Activated T-helper 1 cell treated with Interleukin-2 at 50 U/mL for 16 hours (primary cell): ENCODE data around the gene KRTAP10-8.
"Not testable (repeated sequence)": the region's sequence is repeated elsewhere in the genome, so short reads cannot be mapped to it uniquely, and the experiment has no call there.

Experiments used
- DNase-seq: peaks from one replicate; pipeline ENCODE4 v3.0.0-alpha.2; 2020; ENCODE audit warnings: low read depth

The KRTAP10-8 gene

DNA sequence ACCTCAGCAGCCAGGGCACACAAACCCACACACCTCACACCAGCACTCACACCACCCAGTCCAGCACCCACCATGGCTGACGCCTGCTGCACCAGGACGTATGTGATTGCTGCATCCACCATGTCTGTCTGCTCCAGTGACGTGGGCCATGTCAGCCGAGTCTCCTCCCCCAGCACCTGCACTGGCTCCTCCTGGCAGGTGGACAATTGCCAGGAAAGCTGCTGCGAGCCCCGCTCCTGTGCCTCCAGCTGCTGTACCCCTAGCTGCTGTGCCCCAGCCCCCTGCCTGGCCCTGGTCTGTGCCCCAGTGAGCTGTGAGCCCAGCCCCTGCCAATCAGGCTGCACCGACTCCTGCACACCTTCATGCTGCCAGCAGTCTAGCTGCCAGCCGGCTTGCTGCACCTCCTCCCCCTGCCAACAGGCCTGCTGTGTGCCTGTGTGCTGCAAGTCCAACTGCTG lies at the start of gene KRTAP10-8:
Gene KRTAP10-8 (plus strand): TSS at position 51 of the 458 bp plus-strand sequence. CDS start 22 bp downstream, at position 73.
- no peak for DNase-seq

- DNase-seq, result no peak
Measured at GRCh38 chr21:44564099-44564498, 47.8 kb upstream of the KRTAP10-8 start.

DNA sequence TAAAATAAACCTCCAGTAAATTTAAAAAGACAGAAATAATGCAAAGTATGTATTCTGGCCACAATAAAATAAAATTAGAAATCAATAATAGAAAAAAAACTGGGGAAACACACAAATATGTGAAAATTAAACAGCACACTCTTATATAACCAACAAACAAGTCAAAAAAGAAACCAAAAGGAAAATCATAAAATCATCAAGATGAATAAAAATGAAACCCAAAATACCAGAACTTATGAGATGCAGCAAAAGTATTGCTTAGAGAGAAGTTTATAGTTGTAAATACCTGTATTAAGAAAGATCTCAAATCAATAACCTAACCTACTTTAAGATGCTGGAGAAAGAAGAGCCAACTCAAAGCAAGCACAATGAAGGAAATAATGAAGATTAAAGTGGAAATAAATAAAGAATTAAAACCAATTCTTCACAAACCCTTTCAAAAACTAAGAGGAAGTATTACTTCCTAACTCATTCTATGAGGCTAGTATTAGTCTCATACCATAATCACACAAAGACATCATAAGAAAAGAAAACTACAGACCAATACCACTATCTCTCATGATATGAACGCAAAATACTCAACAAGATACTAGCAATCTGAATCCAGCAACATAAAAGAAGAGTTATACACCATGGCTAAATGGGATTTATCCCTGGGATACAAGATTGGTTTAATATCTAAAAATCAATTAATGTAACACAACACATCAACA lies 46.8 kb upstream of the KRTAP10-8 start:
- DNase-seq, result no peak

DNA sequence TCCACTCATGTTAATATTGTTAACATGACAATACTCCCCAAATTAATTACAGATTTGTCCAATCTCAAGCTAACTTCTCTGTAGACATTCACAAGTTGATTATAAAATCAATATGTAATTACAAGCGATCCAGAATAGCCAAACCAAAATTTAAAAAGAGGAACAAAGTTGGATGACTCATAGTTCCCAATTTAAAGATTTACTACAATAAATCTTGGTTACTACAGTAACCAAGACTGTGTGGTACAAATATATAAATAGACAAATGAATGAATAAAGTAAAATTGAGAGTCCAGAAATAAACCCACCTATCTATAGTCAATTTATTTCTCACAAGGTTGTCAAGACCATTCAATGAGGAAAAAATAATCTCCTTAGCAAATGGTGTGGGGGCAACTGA lies 45.5 kb upstream of the KRTAP10-8 start:
- DNase-seq, result no peak

- no peak for DNase-seq
Measured at GRCh38 chr21:44567481-44568171, 44.3 kb upstream of the KRTAP10-8 start.

DNA sequence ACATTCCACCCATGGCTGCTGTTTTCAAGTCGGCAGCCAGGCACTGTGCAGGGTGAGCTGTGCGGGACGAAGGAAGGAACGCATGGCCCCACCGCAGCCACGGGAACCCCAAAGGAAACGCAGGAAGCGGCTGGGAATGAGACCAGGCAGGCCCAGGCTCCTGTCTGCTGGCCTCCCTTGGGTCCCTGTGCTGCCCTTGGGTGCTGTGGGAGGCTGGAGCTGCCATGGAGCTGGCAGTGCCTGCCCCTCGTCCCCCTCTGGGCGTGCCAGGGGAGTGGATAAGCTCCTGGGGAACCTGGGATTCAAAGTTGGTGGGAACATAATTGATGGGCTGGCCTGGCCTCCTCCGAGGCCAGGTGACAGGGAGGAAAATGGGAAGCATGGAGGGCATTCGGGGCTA lies 43.6 kb upstream of the KRTAP10-8 start:
- no peak for DNase-seq

GRCh38 chr21:44568667-44569556 lies 43.0 kb upstream of the KRTAP10-8 start:
- no peak for DNase-seq

GRCh38 chr21:44569861-44570517 lies 41.9 kb upstream of the KRTAP10-8 start:
- no peak for DNase-seq

GRCh38 chr21:44571296-44571695 lies 40.6 kb upstream of the KRTAP10-8 start:
- DNase-seq, result no peak

DNA sequence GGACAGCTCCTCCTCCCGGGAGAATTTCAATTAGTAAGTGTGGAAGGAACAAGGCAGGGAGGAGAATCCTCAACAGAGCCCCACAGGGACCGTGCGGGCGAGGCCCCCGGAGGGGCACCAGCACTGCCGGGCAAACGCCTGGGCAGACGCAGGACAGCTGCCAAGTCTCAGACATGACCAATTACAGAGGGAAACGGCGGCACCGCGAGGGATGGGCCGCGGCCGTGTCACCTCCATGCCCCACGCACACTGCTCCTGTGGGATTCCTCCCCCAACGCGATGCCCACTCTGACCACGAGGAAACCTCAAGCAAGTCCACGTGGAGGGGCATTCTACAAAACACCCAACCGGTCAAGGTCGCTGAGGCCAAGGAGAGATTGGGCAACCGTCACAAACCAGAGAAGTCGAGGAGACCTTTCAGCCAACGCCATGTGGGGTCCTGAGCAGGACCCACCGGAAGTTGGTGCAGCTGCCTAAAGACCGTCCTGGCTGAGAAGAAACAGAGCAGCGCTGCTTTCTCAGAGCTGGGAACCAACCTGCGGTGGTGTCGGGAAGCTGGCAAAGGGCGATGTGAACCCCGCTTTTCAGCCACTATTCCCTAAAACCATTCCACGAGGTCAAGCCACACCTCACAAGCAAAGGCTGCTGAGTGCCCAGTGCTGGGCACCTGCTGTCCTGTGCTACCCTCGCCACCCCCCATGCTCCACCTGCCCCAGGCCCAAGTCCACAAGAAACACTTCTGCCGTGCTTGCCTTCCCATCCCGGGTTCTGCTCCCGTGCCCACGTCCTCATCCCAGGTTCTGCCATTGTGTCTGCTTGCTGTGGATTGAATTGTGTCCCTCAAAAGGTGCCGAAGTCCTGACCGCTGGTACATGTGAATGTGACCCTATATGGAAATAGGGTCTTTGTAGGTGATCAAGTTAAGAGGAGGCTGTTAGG lies 39.8 kb upstream of the KRTAP10-8 start:
- no peak for DNase-seq

- no peak for DNase-seq
Measured at GRCh38 chr21:44572959-44573583, 38.8 kb upstream of the KRTAP10-8 start.

DNA sequence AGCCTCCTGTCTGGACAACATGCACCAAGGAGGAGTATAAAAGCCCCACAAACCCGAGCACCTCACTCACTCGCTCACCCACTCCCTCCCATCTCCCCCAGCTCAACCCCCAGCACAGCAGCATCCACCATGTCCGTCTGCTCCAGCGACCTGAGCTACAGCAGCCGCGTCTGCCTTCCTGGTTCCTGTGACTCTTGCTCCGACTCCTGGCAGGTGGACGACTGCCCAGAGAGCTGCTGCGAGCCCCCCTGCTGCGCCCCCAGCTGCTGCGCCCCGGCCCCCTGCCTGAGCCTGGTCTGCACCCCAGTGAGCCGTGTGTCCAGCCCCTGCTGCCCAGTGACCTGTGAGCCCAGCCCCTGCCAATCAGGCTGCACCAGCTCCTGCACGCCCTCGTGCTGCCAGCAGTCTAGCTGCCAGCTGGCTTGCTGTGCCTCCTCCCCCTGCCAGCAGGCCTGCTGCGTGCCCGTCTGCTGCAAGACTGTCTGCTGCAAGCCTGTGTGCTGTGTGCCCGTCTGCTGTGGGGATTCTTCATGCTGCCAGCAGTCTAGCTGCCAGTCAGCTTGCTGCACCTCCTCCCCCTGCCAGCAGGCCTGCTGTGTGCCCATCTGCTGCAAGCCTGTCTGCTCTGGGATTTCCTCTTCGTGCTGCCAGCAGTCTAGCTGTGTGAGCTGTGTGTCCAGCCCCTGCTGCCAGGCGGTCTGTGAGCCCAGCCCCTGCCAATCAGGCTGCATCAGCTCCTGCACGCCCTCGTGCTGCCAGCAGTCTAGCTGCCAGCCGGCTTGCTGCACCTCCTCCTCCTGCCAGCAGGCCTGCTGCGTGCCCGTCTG lies 38.0 kb upstream of the KRTAP10-8 start, which contains the start of gene KRTAP10-4:
Gene KRTAP10-4 (plus strand): TSS at position 100 of the 827 bp plus-strand sequence. CDS start 30 bp downstream, at position 130.
- DNase-seq, result not testable (repeated sequence)

GRCh38 chr21:44574457-44575306 lies 37.2 kb upstream of the KRTAP10-8 start:
- DNase-seq, result no peak

- DNase-seq, result no peak
Measured at GRCh38 chr21:44575307-44576024, 36.4 kb upstream of the KRTAP10-8 start.

GRCh38 chr21:44576025-44576420 lies 35.9 kb upstream of the KRTAP10-8 start:
- no peak for DNase-seq

DNA sequence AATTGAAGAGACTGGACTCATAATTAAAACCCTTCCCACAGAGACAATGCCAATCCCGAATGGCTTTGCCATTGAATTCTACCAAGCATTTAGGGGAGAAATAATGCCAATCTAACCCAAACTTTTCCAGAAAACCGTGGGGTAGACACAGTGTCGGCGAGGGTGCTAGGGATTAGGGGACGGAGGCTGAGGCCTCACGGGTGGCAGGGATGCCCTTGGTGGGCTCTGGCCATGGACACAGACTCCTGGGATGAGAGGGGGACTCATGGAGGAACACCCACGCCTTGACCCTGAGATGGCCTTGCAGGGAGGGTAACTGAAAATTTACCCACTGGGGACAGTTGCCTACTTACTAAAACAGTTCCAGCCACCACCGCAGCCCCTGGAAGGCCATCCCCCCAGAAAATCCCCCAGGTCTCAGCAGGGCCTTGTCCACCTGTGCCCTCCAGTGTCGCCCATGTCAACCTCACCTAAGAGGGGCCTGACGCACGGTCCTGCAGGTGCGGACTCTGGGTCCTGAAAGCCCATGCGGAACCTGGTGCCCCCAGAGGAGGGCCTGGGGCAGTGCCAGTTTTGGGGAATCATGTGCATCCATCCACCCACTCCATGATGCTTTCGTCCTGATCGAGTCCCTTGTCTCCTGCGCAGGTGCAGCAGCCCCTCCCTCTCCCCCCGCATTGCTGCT lies 33.4 kb upstream of the KRTAP10-8 start:
- no peak for DNase-seq
